A549 (cell line): ENCODE results near the gene CLCN4. TPM values are rescaled to one million over a fixed set of nuclear protein-coding genes. Genes with fewer than 3 reads are reported as not detected.

Experiments used
- ATAC-seq, 2 experiments: fragments of 200-7000 bp in 1 of 2; fragments of >200 bp in 1 of 2; cut with Nextera tagmentation in 1 of 2; cut with Tn5 transposase in 1 of 2; 3 replicates each; pipeline versions ENCODE4 v1.8.0 to v1.9.1; 2018 to 2020; ENCODE audit warnings: mild to moderate bottlenecking in 1 of 2, moderate library complexity in 1 of 2
- CTCF ChIA-PET: fragments of 300-600 bp; sonication (Branson Sonifier 250); formaldehyde crosslinking; extraction: SDS; loops from one replicate; lab custom pipeline; 2021; ENCODE audit warnings: antibody characterized with exemption, inconsistent platforms; lab: Yijun Ruan, JAX
- POLR2A ChIA-PET: fragments of 350-600 bp; formaldehyde crosslinking; extraction: SDS; loops from one replicate; lab custom pipeline; 2021; ENCODE audit warnings: antibody characterized with exemption, inconsistent platforms; lab: Yijun Ruan, JAX
- DNase-seq, 2 experiments: peaks; one replicate each; pipeline versions ENCODE4 v3.0.0 to v3.0.0-alpha.2; 2011 to 2016; ENCODE audit warnings: low read depth in 1 of 2, low spot score in 1 of 2
- FAIRE-seq: peaks from 2 replicates; lab custom pipeline; 2011; peaks lifted over from hg19 to GRCh38; lab: Jason Lieb, UNC
- H3K27ac ChIP-seq, 2 experiments: fragments of >200 bp; sonication (Bioruptor Twin); formaldehyde crosslinking; 3 replicates each; pipeline ENCODE4 v1.5.1; 2016 to 2017
- H3K4me1 ChIP-seq: fragments of >200 bp; sonication (Bioruptor Twin); formaldehyde crosslinking; 3 replicates; pipeline ENCODE4 v1.6.1; 2016
- H3K4me2 ChIP-seq: fragments of >200 bp; sonication (Bioruptor Twin); formaldehyde crosslinking; 3 replicates; pipeline ENCODE4 v1.6.1; 2016
- H3K4me3 ChIP-seq: fragments of >200 bp; sonication (Bioruptor Twin); formaldehyde crosslinking; 3 replicates; pipeline ENCODE4 v1.5.1; 2016
- H3K9me3 ChIP-seq: fragments of >200 bp; sonication (Bioruptor Twin); formaldehyde crosslinking; 3 replicates; pipeline ENCODE4 v1.6.1; 2016
- BHLHE40 ChIP-seq: IDR thresholded peaks from 2 replicates; pipeline ENCODE4 v1.6.1; 2012; ENCODE audit warnings: low read depth, low read length, inconsistent platforms
- CHD2 ChIP-seq: fragments of 150-350 bp; IDR thresholded peaks from 2 replicates; pipeline ENCODE4 v1.6.1; 2014; ENCODE audit warnings: low read length; ENCODE audit not compliant: partially characterized antibody
- ESRRA ChIP-seq: fragments of 150-350 bp; IDR thresholded peaks from 2 replicates; pipeline ENCODE4 v1.6.1; 2014; ENCODE audit warnings: mild to moderate bottlenecking, low read length, borderline replicate concordance
- FOSB ChIP-seq: fragments of 250-450 bp; sonication (Bioruptor Pico); IDR thresholded peaks from 2 replicates; pipeline ENCODE4 v1.5.0; 2020; ENCODE audit warnings: mild to moderate bottlenecking, moderate library complexity
- FOXS1 ChIP-seq: fragments of 250-450 bp; sonication (Bioruptor Pico); IDR thresholded peaks from 2 replicates; pipeline ENCODE4 v1.5.0; 2020; ENCODE audit warnings: mild to moderate bottlenecking, moderate library complexity
- GATA3 ChIP-seq: IDR thresholded peaks from 2 replicates; pipeline ENCODE4 v1.6.1; 2012; ENCODE audit warnings: borderline replicate concordance
- HDAC2 ChIP-seq: fragments of 200-600 bp; sonication (generic); IDR thresholded peaks from 2 replicates; pipeline ENCODE4 v1.6.1; 2016
- HOXB13 ChIP-seq: fragments of 250-450 bp; sonication (Bioruptor Pico); IDR thresholded peaks from 2 replicates; pipeline ENCODE4 v1.5.0; 2020; ENCODE audit warnings: low read depth, mild to moderate bottlenecking, moderate library complexity
- JUNB ChIP-seq: fragments of >200 bp; sonication (Bioruptor Twin); formaldehyde crosslinking; IDR thresholded peaks from 2 replicates; pipeline ENCODE4 v1.6.1; 2016
- KDM5A ChIP-seq: fragments of 200-600 bp; sonication (generic); IDR thresholded peaks from 2 replicates; pipeline ENCODE4 v1.6.1; 2016; ENCODE audit warnings: antibody characterized with exemption, mild to moderate bottlenecking
- MAZ ChIP-seq: fragments of 150-350 bp; IDR thresholded peaks from 2 replicates; pipeline ENCODE4 v1.6.1; 2014; ENCODE audit warnings: antibody characterized with exemption, low read depth, low read length, borderline replicate concordance
- MYC ChIP-seq: IDR thresholded peaks from 2 replicates; pipeline ENCODE4 v1.6.1; 2012; ENCODE audit warnings: mild to moderate bottlenecking, inconsistent platforms, low read length, improper control_type of control experiment, borderline replicate concordance
- NFE2L2 ChIP-seq: fragments of 150-350 bp; conservative IDR thresholded peaks from 2 replicates; pipeline ENCODE4 v1.6.1; 2014; ENCODE audit warnings: low read length
- POLR2AphosphoS2 ChIP-seq: conservative IDR thresholded peaks from 2 replicates; pipeline ENCODE4 v1.6.1; 2012; ENCODE audit warnings: low read length, improper control_type of control experiment, inconsistent platforms
- RAD21 ChIP-seq, 2 experiments: fragments of >200 bp in 1 of 2; sonication (Bioruptor Twin) in 1 of 2; formaldehyde crosslinking in 1 of 2; IDR thresholded peaks in 1 of 2; conservative IDR thresholded peaks in 1 of 2; 2 replicates in 1 of 2; 3 replicates in 1 of 2; pipeline ENCODE4 v1.6.1; 2012 to 2018; ENCODE audit warnings: inconsistent platforms in 1 of 2
- SMC3 ChIP-seq: fragments of >200 bp; sonication (Bioruptor Twin); formaldehyde crosslinking; IDR thresholded peaks from 3 replicates; pipeline ENCODE4 v1.6.1; 2018; ENCODE audit warnings: inconsistent platforms
- TP53 ChIP-seq: fragments of 250-450 bp; sonication (Bioruptor Pico); IDR thresholded peaks from 2 replicates; pipeline ENCODE4 v1.5.0; 2021; ENCODE audit warnings: mild to moderate bottlenecking, moderate library complexity
- ZC3H11A ChIP-seq: fragments of 450-650 bp; IDR thresholded peaks from 2 replicates; pipeline ENCODE4 v1.6.1; 2014; ENCODE audit warnings: antibody characterized with exemption, mild to moderate bottlenecking
- ZSCAN20 ChIP-seq: fragments of 250-450 bp; sonication (Bioruptor Pico); IDR thresholded peaks from 2 replicates; pipeline ENCODE4 v1.8.0; 2022; ENCODE audit warnings: mild to moderate bottlenecking, moderate library complexity
- whole genome bisulfite sequencing: methylation state at CpG from one replicate; pipeline ENCODE4 v1.1.6; 2017; ENCODE audit errors: missing lambda C conversion rate; 5-methylcytosine and 5-hydroxymethylcytosine counted together
- polyA plus RNA-seq, 4 experiments: library from polyadenylated mRNA; depleted of rRNA in 3 of 4; stranded (reverse); fragments of >200 nt; fragmentation: RNase III in 1 of 4; extraction: RNeasy Plus Mini Kit Qiagen cat#74134 plus additional on column Dnase treatment in 1 of 4; gene quantifications; 2 replicates in 3 of 4; 3 replicates in 1 of 4; pipeline ENCODE4 v1.2.3, GENCODE V29; 2011 to 2017
- TF ChIP-seq, protein P1 (sequence below): fragments of 250-450 bp; sonication (Bioruptor Pico); IDR thresholded peaks from 2 replicates; pipeline ENCODE4 v1.5.0; 2020; ENCODE audit warnings: low read depth, mild to moderate bottlenecking, moderate library complexity
- TF ChIP-seq, protein P2 (sequence below): fragments of 250-450 bp; sonication (Bioruptor Pico); IDR thresholded peaks from 2 replicates; pipeline ENCODE4 v1.5.0; 2021; ENCODE audit warnings: mild to moderate bottlenecking, moderate library complexity, borderline replicate concordance
- TF ChIP-seq, protein P3 (sequence below): IDR thresholded peaks from 2 replicates; pipeline ENCODE4 v1.6.1; 2012; ENCODE audit warnings: low read depth, borderline replicate concordance
- TF ChIP-seq, protein P4 (sequence below): IDR thresholded peaks from 2 replicates; pipeline ENCODE4 v1.6.1; 2012

Gene CLCN4
- polyA plus RNA-seq, 2 of the 4 experiments (the other 2 are of a cell fraction) = 2.8 to 4.7 TPM

DNA sequence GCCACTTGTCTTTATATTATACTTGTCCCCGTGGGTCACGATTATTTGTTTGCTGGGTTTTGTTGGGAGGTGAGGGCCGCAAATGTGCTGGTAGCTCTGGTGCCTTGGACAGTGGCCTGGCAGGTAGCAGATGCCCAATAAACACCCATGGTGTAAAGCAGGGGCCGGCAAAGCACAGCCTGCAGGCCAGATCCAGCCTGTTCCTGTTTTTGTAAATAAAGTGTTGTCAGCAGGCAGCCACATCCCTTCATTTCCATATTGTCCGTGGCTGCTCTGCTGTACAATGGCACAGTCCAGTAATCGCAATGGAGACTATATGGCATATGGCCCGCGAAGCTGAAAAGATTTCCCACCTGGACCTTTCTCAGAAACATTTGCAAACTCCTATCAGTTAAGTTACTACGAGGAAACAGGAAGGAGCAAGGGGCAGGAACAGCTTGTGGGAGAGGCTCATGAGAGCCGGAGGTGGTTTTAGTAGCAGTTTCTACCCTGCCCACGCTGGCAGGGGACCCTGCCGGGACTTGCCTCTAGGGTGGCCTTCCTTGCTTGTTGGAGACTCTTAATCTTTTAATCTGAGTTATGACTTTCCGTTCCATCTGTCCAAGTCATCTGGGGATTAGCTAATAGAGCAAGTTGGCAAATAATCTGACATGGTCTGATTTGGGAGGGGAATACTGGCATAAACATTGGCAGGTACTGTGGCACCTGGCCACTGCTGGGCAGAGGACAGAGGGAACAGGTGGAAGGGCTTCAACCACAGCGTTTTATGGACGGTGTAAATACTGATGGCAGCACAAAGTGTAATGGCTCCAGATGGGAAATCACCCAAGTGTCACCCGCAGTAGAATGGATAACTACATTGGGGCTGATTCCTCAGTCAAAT lies 19.6 kb downstream of the CLCN4 start:
- Histone ChIP-seq H3K4me1 (0 out of 3 replicates have a peak, but pooled peaks cover 6% of the 10 kb centered on the region), H3K4me2 (no peak overlapping the region), H3K4me3 (no peak overlapping the region), H3K9me3 (no peaks in the 10 kb centered on the region), H3K27ac (no peak overlapping the region)
- ATAC-seq (no peak), FAIRE-seq (no peak), DNase-seq (no peak)
- CTCF ChIA-PET = interaction anchor here (1.5 to 4.4 kb wide), 2 partner anchors 13 to 56 kb away, joined by 5 to 29 read pairs; no protein-coding TSS in a partner anchor
- POLR2A ChIA-PET = no interaction called here
- TF ChIP-seq POLR2AphosphoS2 (no peak), JUNB (no peak), RAD21 (conservative IDR thresholded peaks at IDR 0.05 in 1 of 2, IDR thresholded peaks at IDR 0.05 in 1 of 2) (no peak), MAZ (no peak), TP53 (CRISPR knock-in tag) (no peak), FOSB (CRISPR knock-in tag) (no peak), MYC (no peak)
- TF ChIP-seq, protein P1, sequence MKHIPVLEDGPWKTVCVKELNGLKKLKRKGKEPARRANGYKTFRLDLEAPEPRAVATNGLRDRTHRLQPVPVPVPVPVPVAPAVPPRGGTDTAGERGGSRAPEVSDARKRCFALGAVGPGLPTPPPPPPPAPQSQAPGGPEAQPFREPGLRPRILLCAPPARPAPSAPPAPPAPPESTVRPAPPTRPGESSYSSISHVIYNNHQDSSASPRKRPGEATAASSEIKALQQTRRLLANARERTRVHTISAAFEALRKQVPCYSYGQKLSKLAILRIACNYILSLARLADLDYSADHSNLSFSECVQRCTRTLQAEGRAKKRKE (CRISPR knock-in tag) = no peak
- 87% methylated on average over 16 of the region's 16 CpGs for WGBS

DNA sequence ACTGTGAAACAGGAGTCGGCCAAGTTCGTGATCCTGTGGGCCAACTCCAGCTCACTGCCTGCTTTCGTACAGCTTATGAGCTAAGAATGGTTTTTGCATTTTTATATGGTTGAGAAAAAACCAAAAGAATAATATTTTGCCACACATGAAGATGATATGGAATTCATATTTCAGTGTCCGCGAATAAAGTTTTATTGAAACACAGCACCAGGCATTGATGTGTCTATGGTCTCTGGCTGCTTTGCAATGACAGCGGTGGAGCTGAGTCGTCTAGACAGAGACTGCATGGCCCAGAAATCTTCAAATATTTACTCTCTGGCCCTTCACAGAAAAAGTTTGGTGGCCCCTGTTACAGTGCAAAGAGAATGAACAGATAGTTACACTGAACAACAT lies 20.2 kb downstream of the CLCN4 start:
- WGBS = 88% methylated on average over 7 of the region's 7 CpGs
- H3K4me3 ChIP-seq = no peak overlapping the region
- FAIRE-seq (no peak), ATAC-seq (no peak), DNase-seq (no peak)
- ChIA-PET POLR2A (no interaction called here), CTCF (interaction anchor here (1.5 to 4.4 kb wide), 2 partner anchors 13 to 57 kb away, joined by 5 to 29 read pairs; no protein-coding TSS in a partner anchor)
- H3K4me1 ChIP-seq = 0 out of 3 replicates have a peak, but pooled peaks cover 6% of the 10 kb centered on the region
- H3K27ac ChIP-seq = no peak overlapping the region
- no peaks in the 10 kb centered on the region for H3K9me3 ChIP-seq
- H3K4me2 ChIP-seq = no peak overlapping the region
- no peak for TF ChIP-seq CHD2
- no peak for TF ChIP-seq FOXS1 (CRISPR knock-in tag)
- TF ChIP-seq RAD21 (conservative IDR thresholded peaks at IDR 0.05 in 1 of 2, IDR thresholded peaks at IDR 0.05 in 1 of 2) = no peak
- no peak for TF ChIP-seq KDM5A

DNA sequence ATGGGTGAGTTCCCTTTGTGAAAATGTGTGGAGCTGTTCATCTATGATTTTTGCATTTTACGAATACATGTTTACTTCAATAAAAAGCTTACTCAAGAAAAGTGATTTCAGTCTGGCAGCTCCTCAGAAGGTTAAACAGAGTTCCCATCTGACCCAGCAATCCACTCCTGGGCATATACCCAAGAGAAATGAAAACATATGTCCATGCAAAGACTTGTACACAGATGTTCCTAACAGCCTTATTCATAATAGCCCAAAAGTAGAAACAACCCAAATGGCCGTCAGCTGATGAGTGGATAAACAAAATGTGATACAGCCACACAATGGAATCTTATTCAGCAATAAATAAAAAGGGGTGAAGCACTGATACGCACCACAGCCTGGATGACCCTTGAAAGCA lies 20.8 kb downstream of the CLCN4 start:
- Histone ChIP-seq H3K4me1 (0 out of 3 replicates have a peak, but pooled peaks cover 6% of the 10 kb centered on the region), H3K4me2 (no peak overlapping the region), H3K27ac (no peak overlapping the region), H3K9me3 (no peaks in the 10 kb centered on the region), H3K4me3 (no peak overlapping the region)
- ChIA-PET POLR2A (no interaction called here), CTCF (interaction anchor here (1.5 to 4.4 kb wide), 2 partner anchors 12 to 58 kb away, joined by 5 to 29 read pairs; no protein-coding TSS in a partner anchor)
- no peak for FAIRE-seq
- TF ChIP-seq ESRRA = no peak
- TF ChIP-seq HOXB13 (CRISPR knock-in tag) = no peak
- TF ChIP-seq SMC3 = no peak
- WGBS = 87% methylated on average over 3 of the region's 3 CpGs
- no peak for ATAC-seq
- no peak for DNase-seq

DNA sequence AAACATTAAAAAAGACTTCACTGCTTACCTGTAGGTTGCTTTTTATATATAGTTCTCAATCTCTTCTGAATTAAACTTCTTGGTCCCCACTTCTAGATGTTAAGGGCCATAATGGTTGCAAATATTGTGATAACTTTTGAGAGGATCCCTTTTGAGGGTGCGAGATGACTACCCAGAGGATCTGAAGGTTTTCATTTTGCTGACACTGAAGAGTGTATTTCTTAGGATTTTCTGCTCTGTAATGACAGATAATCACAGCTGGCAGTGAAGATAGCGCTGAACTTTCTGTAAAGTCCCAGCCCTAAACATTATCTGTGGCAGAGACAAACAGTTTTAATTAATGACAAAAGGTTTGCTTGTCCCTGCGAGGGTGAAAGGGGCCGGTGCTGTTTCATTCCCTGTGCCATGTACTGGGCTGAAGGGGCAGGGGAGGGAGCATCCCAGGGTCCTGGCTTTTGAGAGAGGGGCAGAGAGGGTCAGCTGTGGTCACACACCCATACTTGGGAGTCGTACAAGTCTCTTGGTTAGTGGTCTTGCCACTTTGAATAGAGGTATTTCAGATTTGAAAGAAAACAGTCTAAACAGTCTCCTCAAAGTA lies 22.2 kb downstream of the CLCN4 start:
- ATAC-seq = no peak
- Histone ChIP-seq H3K4me1 (0 out of 3 replicates have a peak, but pooled peaks cover 6% of the 10 kb centered on the region), H3K9me3 (no peaks in the 10 kb centered on the region), H3K27ac (no peak overlapping the region), H3K4me2 (no peak overlapping the region), H3K4me3 (no peak overlapping the region)
- no peak for DNase-seq
- no peak for TF ChIP-seq TP53 (CRISPR knock-in tag)
- TF ChIP-seq, protein P2, sequence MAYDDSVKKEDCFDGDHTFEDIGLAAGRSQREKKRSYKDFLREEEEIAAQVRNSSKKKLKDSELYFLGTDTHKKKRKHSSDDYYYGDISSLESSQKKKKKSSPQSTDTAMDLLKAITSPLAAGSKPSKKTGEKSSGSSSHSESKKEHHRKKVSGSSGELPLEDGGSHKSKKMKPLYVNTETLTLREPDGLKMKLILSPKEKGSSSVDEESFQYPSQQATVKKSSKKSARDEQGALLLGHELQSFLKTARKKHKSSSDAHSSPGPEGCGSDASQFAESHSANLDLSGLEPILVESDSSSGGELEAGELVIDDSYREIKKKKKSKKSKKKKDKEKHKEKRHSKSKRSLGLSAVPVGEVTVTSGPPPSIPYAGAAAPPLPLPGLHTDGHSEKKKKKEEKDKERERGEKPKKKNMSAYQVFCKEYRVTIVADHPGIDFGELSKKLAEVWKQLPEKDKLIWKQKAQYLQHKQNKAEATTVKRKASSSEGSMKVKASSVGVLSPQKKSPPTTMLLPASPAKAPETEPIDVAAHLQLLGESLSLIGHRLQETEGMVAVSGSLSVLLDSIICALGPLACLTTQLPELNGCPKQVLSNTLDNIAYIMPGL (CRISPR knock-in tag) = no peak
- TF ChIP-seq RAD21 (conservative IDR thresholded peaks at IDR 0.05 in 1 of 2, IDR thresholded peaks at IDR 0.05 in 1 of 2) = no peak
- no peak for TF ChIP-seq ZSCAN20 (CRISPR knock-in tag)
- no peak for TF ChIP-seq GATA3
- no peak for TF ChIP-seq NFE2L2
- TF ChIP-seq, protein P3, sequence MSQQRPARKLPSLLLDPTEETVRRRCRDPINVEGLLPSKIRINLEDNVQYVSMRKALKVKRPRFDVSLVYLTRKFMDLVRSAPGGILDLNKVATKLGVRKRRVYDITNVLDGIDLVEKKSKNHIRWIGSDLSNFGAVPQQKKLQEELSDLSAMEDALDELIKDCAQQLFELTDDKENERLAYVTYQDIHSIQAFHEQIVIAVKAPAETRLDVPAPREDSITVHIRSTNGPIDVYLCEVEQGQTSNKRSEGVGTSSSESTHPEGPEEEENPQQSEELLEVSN = no peak
- TF ChIP-seq ZC3H11A = no peak
- no peak for TF ChIP-seq SMC3
- TF ChIP-seq HDAC2 = no peak
- TF ChIP-seq, protein P4, sequence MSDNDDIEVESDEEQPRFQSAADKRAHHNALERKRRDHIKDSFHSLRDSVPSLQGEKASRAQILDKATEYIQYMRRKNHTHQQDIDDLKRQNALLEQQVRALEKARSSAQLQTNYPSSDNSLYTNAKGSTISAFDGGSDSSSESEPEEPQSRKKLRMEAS = no peak
- TF ChIP-seq BHLHE40 = no peak
- 67% methylated on average over 3 of the region's 5 CpGs for WGBS
- CTCF ChIA-PET = interaction anchor here (0.9 to 1.0 kb wide), 2 partner anchors 11 to 466 kb away, joined by 3 to 4 read pairs; no protein-coding TSS in a partner anchor
- POLR2A ChIA-PET = no interaction called here
- FAIRE-seq = no peak
